Measurements from ENCODE around the gene VPS37B.

GRCh38 chr12:122856999-122857671, 38.8 kb downstream of the VPS37B start:
- no peak for TF ChIP-seq TAF1 (IDR thresholded peaks at IDR 0.05; ENCODE audit: borderline replicate concordance, low read depth, low read length)
- no peak for TF ChIP-seq NRF1 (IDR thresholded peaks at IDR 0.05; ENCODE audit: low read depth, low read length)
- no peak for TF ChIP-seq POLR2AphosphoS5 (IDR thresholded peaks at IDR 0.05; ENCODE audit: low read depth, low read length)
- no peak for TF ChIP-seq CTCF (IDR thresholded peaks at IDR 0.05)
- no peak for TF ChIP-seq EP300 (IDR thresholded peaks at IDR 0.05; ENCODE audit: borderline replicate concordance in 1 of 2, low read depth in 1 of 2, low read length in 1 of 2)
- no peak for TF ChIP-seq RXRA (IDR thresholded peaks at IDR 0.05; ENCODE audit: borderline replicate concordance, low read depth)
- TF ChIP-seq RFX5 (IDR thresholded peaks at IDR 0.05; ENCODE audit: low read length): no peak

All from SK-N-SH (cell line).